Skin of body (tissue), 2 donors: ENCODE results near the gene SDR42E1. TPM values are rescaled to one million over a fixed set of nuclear protein-coding genes. Genes with fewer than 3 reads are reported as not detected.

Source experiments
- DNase-seq: peaks from one replicate; lab custom pipeline; 2025; lab: John Stamatoyannopoulos, UW
- total RNA-seq: library from RNA; depleted of rRNA; stranded (reverse); fragments of >200 nt; gene quantifications from one replicate; pipeline ENCODE4 v1.2.3, GENCODE V29; 2014

SDR42E1 gene
- 7.2 TPM for total RNA-seq

GRCh38 chr16:82011199-82011641 lies at the start of gene SDR42E1:
TSS of gene SDR42E1 (minus strand) at chr16:82011470. CDS start at chr16:82000858, 10,612 bp downstream.
- DNase-seq, result no peak

DNA sequence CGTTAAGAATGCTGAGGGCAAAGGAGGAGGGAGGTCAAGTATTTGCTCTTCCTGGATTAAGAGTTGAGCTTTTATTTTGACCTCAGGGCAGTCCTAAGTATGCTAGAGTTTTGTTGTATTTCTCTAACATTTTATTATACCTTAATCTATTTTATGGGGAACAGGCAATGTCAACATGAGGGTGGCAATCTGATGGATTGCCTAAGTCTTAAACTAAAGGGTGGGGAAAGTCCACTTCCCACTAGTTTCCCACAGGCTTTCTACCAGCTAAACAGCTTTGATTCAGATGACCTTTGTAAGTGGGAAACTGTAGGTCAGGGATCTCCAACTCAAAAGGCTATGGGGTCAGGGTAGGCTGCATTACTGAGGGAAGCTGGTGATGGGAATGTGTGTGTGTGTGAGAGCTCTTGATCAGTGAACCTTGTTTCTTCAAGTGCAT lies 48.7 kb upstream of the SDR42E1 start:
- DNase-seq, result no peak

- DNase-seq, result no peak
Measured at GRCh38 chr16:82059161-82059982, 48.1 kb upstream of the SDR42E1 start.

DNA sequence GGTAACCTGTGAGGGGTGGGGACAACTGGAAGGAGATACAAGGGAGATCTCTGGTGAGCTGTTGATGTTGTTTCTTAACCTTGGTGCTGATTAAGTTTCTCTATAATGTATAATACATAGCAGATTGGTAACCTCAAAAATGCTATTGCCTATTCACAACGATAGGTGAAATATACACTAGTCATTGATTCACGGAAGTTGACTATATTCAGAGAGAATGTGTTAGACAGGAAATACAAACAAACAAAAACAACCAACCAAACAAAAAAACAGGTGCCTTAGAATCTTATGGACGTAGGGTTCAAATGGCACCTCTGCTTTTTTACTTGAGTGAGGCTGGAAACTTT lies 45.3 kb upstream of the SDR42E1 start:
- DNase-seq, result no peak

- no peak for DNase-seq
Measured at GRCh38 chr16:82055728-82056549, 44.7 kb upstream of the SDR42E1 start.

DNA sequence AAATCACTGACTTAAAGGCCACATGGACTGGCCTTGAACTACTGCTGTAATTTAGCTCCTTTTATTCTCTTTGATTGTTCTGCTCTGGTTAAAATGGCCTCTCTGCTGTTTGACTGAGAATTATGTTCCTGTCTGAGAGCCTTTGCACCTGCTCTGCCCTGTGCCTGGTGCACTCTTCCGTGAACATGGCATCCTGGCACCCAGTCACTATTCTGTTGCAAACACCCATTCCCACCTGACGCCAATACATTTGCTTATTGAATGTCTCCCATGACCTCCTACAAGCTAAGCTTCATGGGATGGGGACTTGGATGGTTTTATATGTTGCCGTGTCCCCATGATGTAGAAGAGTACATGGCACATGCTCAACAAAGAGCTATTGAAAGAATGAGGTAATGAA lies 43.8 kb upstream of the SDR42E1 start:
- no peak for DNase-seq

GRCh38 chr16:82051656-82052055 lies 40.4 kb upstream of the SDR42E1 start:
- DNase-seq, result no peak

DNA sequence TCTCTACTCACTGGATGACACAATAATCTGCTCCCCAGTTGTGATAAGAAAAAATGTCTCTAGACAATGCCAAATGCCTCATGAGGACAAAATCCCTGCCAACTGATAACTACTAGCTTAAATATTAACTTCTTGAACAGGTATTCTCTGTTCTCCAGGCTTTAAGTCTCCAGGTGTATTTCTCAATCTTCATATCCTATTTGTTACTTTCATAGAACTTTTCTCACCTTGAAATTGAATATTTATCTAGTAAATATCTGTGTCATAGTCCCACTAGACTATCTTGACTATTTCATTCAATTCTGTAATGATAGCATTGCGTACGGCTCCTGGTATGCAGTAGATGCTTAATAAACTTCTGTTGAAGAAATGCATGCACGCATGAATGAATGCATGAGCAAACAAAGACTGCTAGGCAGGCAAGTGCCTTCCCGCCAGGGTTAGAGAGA lies 39.7 kb upstream of the SDR42E1 start:
- DNase-seq, result no peak

GRCh38 chr16:82050506-82050905 lies 39.2 kb upstream of the SDR42E1 start:
- DNase-seq, result no peak

GRCh38 chr16:82049484-82049883 lies 38.2 kb upstream of the SDR42E1 start:
- DNase-seq, result no peak

DNA sequence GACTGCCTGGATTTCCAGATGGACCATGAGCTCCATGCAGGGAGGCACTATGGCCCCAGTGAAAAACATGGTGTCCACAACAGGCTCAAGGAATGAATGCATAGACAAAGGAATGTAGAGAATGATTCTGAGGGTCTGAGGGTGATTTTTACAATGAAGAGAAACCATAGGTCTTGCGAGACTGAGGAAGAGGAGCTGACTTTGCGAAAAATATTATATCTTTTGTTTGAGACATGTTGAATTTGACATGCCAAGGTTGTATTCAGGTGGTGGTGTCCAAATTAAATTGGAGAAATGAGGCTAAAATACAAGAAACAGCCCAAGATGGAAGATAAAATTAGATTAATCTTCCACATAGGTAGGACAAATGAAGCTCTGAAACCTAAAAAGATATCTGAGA lies 36.5 kb upstream of the SDR42E1 start:
- no peak for DNase-seq

GRCh38 chr16:82047374-82047773 lies 36.1 kb upstream of the SDR42E1 start:
- no peak for DNase-seq

DNA sequence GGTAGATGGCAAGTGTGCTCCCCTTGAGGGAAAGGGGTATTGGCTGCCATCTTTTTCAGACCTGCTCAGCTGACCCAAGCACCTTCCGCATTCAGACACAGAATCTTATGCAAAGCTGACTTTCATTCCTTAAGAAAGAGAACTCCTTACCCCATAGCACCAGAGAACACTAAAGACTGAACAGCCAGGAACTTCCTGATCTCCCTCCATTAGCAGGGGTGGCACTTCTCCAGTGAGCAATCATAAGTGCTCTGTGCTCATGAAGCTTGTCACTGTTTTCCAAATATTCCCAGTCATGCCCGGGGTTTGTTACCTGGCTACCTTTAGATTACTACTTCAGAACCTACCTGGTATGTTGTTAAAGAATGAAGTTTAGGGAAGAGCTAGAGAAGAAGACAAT lies 35.7 kb upstream of the SDR42E1 start:
- no peak for DNase-seq

DNA sequence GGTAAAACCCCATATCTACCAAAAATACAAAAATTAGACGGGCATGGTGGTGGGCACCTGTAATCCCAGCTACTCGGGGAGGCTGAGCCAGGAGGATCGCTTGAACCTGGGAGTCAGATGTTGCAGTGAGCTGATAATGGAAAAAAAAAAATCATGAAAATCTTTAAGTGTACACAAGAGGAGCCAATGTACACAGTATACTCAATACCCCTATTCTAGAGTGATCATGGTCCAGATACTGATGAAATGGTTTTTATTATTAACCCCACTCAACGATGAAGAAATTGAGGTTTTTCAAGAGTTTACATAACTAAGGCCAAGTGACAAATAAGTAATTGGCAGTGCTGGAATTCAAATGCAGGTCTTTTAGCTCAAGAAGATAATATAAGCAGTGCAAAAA lies 35.3 kb upstream of the SDR42E1 start:
- DNase-seq, result no peak

GRCh38 chr16:82045465-82045864 lies 34.2 kb upstream of the SDR42E1 start:
- no peak for DNase-seq

DNA sequence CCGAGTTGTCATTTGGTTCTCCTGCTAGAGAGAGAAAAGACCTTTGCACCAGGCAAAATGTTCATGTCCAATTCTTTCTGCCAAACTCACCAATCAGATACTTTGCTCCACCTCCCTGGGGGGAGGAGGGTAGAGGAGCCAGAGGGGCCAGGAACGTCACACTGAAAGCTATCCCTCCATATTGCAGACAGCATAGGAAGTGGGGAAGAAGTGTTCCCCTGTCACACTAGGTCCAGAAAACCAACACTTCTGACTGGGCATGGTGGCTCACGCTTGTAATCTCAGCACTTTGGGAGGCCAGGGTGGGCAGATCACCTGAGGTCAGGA lies 33.3 kb upstream of the SDR42E1 start:
- no peak for DNase-seq

- peak; percentile 46 for DNase-seq
Measured at GRCh38 chr16:82043680-82044584, 32.7 kb upstream of the SDR42E1 start.

GRCh38 chr16:82042846-82043245 lies 31.6 kb upstream of the SDR42E1 start:
- DNase-seq, result no peak

GRCh38 chr16:82042144-82042543 lies 30.9 kb upstream of the SDR42E1 start:
- DNase-seq, result no peak

GRCh38 chr16:82041542-82041941 lies 30.3 kb upstream of the SDR42E1 start:
- no peak for DNase-seq

DNA sequence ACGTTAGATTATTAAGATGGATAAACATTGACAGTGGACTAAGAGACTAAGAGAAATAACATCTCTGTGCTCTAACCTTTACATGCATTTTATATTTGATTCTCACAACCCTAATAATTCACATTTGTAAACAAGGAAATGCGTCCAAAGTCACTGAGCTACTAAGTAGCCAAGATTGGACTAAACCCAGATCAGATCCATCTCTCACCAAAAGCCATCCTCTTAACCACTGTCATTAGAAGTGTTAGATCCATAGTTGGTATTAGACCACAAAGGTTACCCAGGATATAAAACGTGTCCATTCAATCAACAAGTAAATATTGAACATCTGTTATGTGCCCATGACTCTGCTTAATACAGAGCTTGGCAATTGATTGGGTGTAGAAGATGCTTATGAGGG lies 29.0 kb upstream of the SDR42E1 start:
- no peak for DNase-seq

DNA sequence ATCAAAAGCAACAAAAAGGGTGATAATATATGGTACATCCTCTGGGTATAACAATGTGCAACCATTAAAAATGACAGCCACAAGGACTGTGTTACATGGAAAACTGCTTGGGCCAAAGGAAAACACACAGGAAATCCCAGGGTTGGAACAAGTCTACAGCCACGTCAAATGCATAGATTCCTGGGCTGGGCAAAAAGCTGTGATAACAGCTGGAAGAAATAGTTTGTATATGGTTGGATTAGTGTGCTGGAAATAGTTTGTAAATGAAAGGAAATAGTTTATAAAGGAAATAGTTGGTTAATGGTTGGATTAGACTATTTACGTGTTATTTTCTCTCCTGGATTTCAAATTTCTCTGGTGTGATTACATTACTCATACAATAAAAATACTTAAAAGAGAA lies 26.4 kb upstream of the SDR42E1 start:
- DNase-seq, result no peak
